HG03432 (cell line): ENCODE data around the gene SULT1A2.
"Not testable (repeated sequence)": the region's sequence is repeated elsewhere in the genome, so short reads cannot be mapped to it uniquely, and the experiment has no call there.

Experiments
- ATAC-seq: cut with Tn5 transposase; IDR thresholded peaks from one replicate; pipeline ENCODE4 v1.9.1; 2021; ENCODE audit warnings: mild to moderate bottlenecking, moderate library complexity; ENCODE audit not compliant: unreplicated experiment

The SULT1A2 gene

DNA sequence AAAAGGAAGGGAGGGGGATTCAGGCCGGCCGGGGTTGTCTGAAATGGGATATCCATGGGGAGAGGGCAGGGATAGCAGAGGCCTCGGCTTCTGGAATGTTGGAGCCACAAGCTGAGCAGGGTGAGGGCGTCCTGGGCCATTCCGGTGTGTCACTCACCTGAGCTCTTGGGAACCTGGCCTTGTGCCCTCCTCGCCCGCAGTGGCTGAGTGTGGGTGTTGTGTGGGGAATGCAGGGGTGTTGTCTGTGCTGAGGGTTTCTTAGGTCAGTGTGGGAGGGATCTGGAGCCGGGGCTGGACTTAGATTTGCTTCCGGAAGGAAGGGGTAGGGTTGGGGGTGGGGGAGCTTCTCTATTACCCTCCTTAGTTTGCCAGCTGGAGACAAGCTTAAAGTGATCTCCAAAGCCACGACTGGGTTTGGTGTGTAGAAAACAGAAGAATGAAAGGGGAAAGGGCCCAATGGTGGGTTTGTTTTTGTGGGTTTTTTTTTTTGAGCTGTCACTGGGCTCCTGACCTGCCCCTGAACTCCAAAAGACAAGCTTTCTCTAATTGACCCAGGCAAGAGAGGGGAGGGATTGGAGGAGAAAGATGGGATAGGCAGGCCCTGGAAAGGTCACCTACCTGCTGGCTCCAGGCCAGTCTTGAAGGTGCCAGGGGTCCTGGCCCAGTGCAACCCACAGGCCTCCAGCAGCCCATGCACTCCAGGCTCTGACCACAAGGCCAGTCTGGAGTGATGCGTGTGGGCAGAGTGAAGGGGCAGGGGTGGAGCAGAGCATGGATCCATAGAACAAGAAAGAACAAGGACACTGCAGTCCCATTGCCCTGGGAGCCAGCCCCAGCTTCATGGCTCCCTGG, at the start of gene SULT1A2:
TSS of gene SULT1A2 (minus strand) at position 211 of the 852 bp plus-strand sequence. CDS start 1,120 bp downstream, outside the sequence.
- ATAC-seq: no peak

GRCh38 chr16:28639959-28640358, 43.1 kb upstream of the SULT1A2 start:
- not testable (repeated sequence) for ATAC-seq

DNA sequence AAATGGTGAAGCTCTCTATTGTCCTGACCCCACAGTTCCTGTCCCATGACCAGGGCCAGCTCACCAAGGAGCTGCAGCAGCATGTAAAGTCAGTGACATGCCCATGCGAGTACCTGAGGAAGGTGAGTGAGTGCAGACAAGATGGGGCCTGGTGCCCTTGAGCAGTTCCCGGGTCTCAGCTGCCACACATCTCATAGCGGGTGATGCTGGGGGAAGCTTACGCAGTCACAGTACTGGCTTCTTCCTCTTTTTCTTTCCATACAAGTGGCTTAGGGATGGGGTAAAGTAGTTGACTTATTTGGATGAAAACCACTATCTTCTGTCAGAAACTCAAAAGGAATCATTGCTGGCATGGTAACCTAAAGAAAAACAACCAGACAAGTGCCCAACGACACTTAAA, 41.5 kb upstream of the SULT1A2 start:
- ATAC-seq: not testable (repeated sequence)

DNA sequence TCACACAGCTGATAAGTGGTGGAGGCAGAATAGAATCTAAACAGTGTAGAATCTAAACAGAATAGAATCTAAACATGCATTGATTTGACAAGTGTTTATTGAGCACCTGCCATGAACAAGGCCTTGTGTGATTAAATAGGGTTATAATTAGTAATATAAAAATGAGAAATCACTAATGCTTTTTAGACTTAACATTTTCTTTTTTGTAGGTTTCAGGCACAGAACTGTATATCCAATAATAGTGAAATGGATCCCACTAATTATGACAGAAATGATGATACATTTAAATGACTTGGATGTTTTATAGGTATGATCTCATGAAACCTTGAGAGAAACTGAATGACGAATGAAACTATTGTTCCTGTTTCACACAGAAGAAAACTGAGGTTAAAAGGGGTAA, 40.9 kb upstream of the SULT1A2 start, which contains the start of gene NPIPB8:
TSS of gene NPIPB8 (plus strand) at position 301 of the 400 bp plus-strand sequence. CDS start 296 bp downstream, outside the sequence.
- ATAC-seq: not testable (repeated sequence)

DNA sequence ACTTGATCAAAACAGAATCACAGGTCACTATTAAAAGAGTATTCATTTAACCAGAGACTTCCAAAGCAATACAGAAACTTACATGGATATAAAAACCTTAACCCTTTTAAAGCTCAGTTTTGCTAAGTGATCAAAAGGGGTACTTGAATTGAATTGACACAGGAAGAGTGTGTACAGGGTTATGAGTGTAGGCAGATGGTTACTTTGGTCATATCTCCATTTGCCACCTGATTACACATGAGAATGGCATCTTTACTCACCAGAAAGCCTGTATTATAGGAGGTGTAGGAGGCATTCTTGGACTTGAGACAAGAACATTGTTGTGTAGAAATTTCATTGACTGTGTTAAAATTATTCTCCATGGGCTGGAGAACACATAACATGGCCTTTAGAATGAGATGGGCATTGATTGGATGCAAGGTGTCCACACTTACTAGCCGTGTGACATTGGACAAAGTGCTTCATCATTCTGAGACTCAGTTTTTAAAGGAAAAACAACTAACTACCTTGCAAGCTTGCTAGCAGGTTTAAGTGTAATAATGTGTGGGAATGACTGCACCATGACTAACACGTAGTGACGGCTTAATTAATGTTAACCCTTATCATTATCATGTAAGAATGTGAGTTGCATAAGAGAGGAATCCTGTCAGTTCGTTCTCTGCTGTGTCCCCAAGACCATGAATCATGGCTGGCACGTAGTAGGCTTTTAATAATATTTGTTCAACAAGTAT, 39.4 kb upstream of the SULT1A2 start:
- not testable (repeated sequence) for ATAC-seq

GRCh38 chr16:28630905-28631304, 34.1 kb upstream of the SULT1A2 start:
- not testable (repeated sequence) for ATAC-seq

DNA sequence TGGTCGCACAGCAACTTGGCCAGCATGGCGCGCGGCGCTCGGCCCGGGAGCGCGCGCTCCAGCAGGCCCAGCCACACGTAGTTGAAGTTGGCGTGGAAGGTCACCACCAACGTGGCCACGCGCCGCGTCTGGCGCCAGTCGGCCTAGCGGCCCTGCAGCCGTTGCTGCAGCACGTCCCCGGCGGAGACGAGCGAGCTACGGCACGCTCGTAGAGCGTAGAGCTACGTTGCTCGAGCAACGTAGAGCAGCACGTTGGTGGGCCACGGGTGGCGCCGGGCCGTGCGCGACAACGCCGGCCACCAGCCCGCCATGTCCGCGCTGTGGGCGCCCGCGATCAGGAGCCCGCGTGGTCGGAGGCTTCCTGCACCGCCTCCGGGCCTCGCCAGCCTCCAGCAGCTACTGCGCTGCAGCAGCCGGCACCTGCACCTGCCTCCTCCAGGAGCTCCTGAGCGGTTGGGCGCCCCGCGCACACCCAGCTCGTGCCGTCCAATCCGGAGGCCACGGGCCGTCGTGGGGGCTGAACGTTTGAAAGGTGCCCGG, 26.4 kb upstream of the SULT1A2 start:
- ATAC-seq: no peak

GRCh38 chr16:28622532-28623171, 25.8 kb upstream of the SULT1A2 start:
- ATAC-seq: not testable (repeated sequence)

GRCh38 chr16:28621481-28622155, 24.8 kb upstream of the SULT1A2 start:
- no peak for ATAC-seq

- not testable (repeated sequence) for ATAC-seq
Observed at GRCh38 chr16:28620316-28620715, 23.5 kb upstream of the SULT1A2 start.

- no peak for ATAC-seq
Observed at GRCh38 chr16:28617874-28618273, 21.0 kb upstream of the SULT1A2 start.

GRCh38 chr16:28616636-28617035, 19.8 kb upstream of the SULT1A2 start:
- no peak for ATAC-seq

- ATAC-seq: not testable (repeated sequence)
Observed at GRCh38 chr16:28616224-28616577, 19.4 kb upstream of the SULT1A2 start.

GRCh38 chr16:28615486-28616223, 18.8 kb upstream of the SULT1A2 start:
- ATAC-seq: not testable (repeated sequence)

- not testable (repeated sequence) for ATAC-seq
Observed at GRCh38 chr16:28614561-28614960, 17.7 kb upstream of the SULT1A2 start.

GRCh38 chr16:28613912-28614311, 17.1 kb upstream of the SULT1A2 start:
- not testable (repeated sequence) for ATAC-seq

DNA sequence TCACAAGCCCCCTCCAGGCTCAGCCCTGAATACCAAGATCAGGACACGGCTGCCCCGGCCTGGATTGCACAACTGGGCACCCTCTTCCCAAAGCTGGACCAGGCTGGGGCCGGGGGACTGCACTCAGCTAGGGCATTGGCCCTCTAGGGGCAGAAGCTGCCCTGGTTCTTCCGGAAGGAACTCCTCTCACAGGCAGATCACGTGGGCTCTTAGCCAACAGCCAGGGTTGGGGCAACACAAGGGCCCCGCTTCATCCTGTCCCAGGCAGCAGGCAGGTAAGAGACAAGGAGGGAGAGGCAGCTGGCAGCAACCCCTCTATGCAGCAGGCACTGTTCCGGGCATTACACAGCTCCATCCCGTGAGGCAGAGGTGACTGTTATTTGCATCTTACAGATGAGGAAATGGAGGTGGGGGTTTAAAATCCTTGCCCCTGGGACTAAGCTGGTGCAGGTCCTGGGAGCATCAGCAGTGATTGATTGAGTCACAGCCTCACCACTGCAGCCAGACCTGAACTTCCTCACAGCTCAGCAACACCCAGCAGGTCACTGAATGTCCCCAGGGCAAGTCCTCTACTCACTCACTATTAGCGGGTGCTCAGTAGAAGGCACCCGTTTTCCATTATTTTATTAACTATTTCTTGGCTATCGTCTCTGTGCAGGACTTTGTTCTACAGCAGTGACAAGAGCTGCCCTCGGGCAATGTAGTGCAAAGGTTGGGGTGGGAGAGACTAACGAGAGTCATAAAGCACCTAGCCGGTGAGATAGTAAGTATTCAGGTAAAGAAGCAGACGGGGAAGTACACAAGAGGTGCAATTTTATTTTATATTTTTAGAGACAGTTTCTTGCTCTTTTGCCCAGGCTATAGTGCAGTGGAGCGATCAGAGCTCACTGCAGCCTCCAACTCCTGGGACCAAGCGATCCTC, 15.8 kb upstream of the SULT1A2 start:
- not testable (repeated sequence) for ATAC-seq

DNA sequence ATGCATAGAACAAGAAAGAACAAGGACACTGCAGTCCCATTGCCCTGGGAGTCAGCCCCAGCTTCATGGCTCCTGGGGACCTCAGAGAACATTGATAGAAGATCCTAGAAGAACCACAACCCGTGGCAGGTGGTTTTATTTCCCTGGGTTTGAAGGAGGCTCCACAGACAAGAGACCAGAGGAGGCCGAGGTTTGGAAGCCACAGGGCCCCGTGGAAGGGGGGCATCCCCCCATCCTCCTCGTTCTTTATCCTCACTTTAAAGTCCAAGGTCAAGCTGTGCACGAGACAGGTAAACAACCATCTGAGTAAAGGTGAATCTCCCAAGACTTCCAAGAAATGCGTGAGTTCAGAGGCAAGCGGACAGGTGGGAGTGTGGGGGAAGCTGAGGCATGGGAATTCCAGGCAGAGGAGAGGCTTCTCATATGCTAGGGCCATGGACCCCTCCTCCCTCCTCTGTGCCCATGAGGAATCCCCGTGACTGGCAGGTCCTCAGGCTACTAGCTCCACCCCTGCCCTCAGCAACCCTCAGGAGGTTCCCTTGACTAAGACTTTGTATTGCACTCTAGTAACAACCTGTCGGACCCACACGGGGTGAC, 13.8 kb upstream of the SULT1A2 start:
- ATAC-seq: no peak
